Right lobe of liver (tissue), 4 donors: ENCODE data around the gene YBEY.

ENCODE experiments used
- CTCF ChIP-seq, 4 donors: fragments of 200-600 bp in 3 of 4; fragments of 450-650 bp in 1 of 4; IDR thresholded peaks; one replicate each; pipeline versions ENCODE4 v1.5.1 to v1.8.0; 2016 to 2022; ENCODE audit warnings: antibody characterized with exemption in 4 of 4, mild to moderate bottlenecking in 2 of 4
- POLR2A ChIP-seq: fragments of 450-650 bp; IDR thresholded peaks from one replicate; pipeline ENCODE4 v1.6.1; 2017; ENCODE audit warnings: antibody characterized with exemption, mild to moderate bottlenecking
- donor health status: DM: no; HTN: no; CAD: no.
- donor health status: DM: no; HTN: no; CAD: no.
- donor health status: DM: no; HTN: yes; CAD: no.

GRCh38 chr21:46243325-46243724 is 42.8 kb upstream of the YBEY start:
- TF ChIP-seq POLR2A: no peak
- TF ChIP-seq CTCF (IDR thresholded peaks at IDR 0.05): no peak
